GM12801 (cell line): Measurements from ENCODE around the gene ACR.

ENCODE experiments used
- CTCF ChIP-seq: IDR thresholded peaks from one replicate; pipeline ENCODE4 v1.5.1; 2011; ENCODE audit warnings: control low read depth; ENCODE audit not compliant: insufficient read length; ENCODE audit errors: extremely low read depth

ACR gene

GRCh38 chr22:50710886-50711285, 27.1 kb upstream of the ACR start:
- TF ChIP-seq CTCF = no peak

GRCh38 chr22:50711446-50712340, 26.3 kb upstream of the ACR start:
- no peak for TF ChIP-seq CTCF

GRCh38 chr22:50712341-50713007, 25.5 kb upstream of the ACR start:
- no peak for TF ChIP-seq CTCF

- TF ChIP-seq CTCF = no peak
These were observed 25.0 kb upstream of the ACR start for GRCh38 chr22:50713008-50713385.

GRCh38 chr22:50713571-50714056, 24.4 kb upstream of the ACR start:
- no peak for TF ChIP-seq CTCF

- TF ChIP-seq CTCF = no peak
These were observed 23.9 kb upstream of the ACR start for GRCh38 chr22:50714150-50714549.

GRCh38 chr22:50714631-50715179, 23.3 kb upstream of the ACR start:
- no peak for TF ChIP-seq CTCF
